Epithelial cell of proximal tubule (primary cell): ENCODE data around the gene CNBP. TPM values are rescaled to one million over a fixed set of nuclear protein-coding genes. Genes with fewer than 3 reads are reported as not detected.
"Not testable (repeated sequence)": the region's sequence is repeated elsewhere in the genome, so short reads cannot be mapped to it uniquely, and the experiment has no call there.

Experiments
- DNase-seq: peaks from one replicate; pipeline ENCODE4 v3.0.0-alpha.2; 2011; ENCODE audit warnings: low read depth
- H3K4me3 ChIP-seq: 2 replicates; pipeline ENCODE4 v1.5.1; 2011; ENCODE audit warnings: low read depth, mild to moderate bottlenecking, low read length
- total RNA-seq: library from RNA; depleted of rRNA; stranded (reverse); fragments of >200 nt; gene quantifications from 2 replicates; pipeline ENCODE4 v1.2.3, GENCODE V29; 2015
- TF ChIP-seq, protein P1 (sequence below): conservative IDR thresholded peaks from 2 replicates; pipeline ENCODE4 v1.5.1; 2012; ENCODE audit warnings: low read depth, mild to moderate bottlenecking, low read length

Gene CNBP
- total RNA-seq, 1 donor from 2014 or later: 292 TPM

- TF ChIP-seq, protein P1, sequence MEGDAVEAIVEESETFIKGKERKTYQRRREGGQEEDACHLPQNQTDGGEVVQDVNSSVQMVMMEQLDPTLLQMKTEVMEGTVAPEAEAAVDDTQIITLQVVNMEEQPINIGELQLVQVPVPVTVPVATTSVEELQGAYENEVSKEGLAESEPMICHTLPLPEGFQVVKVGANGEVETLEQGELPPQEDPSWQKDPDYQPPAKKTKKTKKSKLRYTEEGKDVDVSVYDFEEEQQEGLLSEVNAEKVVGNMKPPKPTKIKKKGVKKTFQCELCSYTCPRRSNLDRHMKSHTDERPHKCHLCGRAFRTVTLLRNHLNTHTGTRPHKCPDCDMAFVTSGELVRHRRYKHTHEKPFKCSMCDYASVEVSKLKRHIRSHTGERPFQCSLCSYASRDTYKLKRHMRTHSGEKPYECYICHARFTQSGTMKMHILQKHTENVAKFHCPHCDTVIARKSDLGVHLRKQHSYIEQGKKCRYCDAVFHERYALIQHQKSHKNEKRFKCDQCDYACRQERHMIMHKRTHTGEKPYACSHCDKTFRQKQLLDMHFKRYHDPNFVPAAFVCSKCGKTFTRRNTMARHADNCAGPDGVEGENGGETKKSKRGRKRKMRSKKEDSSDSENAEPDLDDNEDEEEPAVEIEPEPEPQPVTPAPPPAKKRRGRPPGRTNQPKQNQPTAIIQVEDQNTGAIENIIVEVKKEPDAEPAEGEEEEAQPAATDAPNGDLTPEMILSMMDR: no peak
- H3K4me3 ChIP-seq: no peak overlapping the region
- DNase-seq: no peak
These were observed 43.8 kb downstream of the CNBP start for GRCh38 chr3:129139911-129140310.

GRCh38 chr3:129136275-129136674 lies 47.4 kb downstream of the CNBP start:
- not testable (repeated sequence) for DNase-seq, H3K4me3 ChIP-seq

DNA sequence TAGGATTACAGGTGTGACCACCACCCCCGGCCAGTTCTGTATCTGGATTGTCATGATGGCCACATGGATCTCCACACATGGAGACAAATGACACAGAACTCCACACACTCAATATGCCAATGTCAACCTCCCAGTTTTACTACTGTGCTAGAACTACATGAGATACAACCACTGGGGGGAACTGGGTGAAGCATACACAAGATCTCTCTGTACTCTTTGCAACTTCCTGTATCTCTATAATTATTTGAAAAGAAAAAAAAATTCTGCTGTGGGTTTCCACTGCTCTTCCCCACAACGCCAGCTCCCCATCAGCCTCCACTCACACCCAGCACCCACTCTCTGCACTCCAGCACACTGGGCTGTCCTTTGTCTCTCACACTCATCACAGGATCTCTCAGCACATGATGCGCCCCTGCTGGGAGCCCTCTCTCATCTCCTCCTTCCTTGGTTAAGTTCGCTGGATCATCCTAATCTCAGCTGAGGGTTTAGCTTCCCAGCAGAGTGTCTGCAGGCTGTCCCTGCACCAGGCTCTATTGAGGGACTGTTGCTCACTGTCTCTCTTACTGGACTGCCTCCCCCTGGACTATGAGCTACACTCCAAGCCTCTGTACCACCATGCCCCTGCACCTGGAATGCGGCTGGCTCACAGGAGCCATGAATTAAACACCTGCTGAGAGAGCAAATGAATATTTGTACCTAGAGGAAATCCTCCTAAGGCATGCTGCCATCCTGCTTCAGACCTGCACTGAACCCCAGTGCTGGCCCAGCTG lies 51.4 kb downstream of the CNBP start:
- no peak overlapping the region for H3K4me3 ChIP-seq
- DNase-seq: no peak
- TF ChIP-seq, protein P1: no peak

DNA sequence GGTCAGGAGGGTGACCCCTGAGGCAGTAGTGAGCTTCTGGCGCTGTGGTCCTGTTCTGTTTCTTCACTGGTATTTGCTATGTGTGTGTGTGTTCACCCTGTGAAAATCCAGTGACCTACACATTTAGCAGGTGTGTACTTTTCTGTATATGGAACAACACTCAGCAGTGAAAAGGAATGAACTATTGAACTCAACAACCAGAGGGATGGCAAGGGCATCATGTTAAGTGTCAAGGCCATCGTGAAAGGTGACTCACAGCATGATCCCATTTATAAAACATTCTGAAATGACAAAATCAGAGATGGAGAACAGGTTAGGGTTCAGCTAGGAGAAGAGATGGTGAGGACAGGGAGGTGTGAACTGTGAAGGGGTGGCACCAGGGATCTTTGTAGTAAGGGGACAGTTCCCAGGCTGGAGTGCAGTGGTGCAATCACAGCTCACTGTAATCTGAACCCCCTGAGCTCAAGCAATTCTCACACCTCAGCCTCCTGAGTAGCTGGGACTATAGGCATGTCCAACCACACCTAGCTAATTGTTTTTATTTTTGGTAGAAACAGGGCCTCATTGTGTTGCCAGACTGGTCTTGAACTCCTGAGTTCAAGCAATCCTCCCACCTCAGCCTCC lies 52.1 kb downstream of the CNBP start:
- H3K4me3 ChIP-seq: no peak overlapping the region
- DNase-seq: no peak
- TF ChIP-seq, protein P1: no peak

GRCh38 chr3:129130291-129130813 lies 53.3 kb downstream of the CNBP start:
- TF ChIP-seq, protein P1: no peak
- H3K4me3 ChIP-seq: no peak overlapping the region
- no peak for DNase-seq

DNA sequence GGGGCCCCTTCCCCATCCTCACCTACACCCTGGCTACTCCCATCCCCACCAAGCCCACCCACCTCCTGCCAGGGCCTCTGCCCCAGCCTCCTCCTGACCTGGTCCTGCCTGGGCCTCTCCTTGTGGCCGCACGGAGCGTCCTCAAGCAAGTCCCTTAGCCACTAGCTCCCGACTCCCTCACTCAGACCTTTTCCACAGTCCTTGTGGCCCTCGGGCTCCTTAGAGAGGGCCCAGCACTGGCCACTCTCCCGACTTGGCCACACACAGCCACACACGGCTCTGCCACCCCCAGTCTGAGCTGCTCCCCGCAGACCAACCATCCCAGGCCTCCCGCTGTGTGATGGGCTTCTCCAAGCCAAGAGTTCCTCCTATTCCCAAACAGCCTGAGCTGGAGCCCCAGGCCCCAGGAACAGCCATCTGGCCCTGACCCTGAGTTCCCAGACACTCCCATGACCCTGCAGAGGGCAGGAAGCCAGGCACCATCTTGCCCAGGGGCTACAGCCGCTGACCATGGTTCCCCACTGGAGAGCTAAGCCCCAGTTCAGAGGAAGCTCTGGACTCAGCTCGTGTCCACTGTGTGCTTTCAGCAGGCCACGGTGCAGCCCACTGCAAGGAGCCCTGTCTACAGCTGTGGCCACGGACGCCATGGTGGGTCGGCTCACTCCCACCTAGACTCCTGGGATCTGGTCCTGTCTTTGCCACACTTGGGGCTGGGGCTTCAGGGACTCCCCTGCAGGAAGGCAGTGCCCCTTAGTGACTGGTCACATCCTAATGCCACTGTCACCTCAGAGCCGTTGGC lies 55.1 kb downstream of the CNBP start:
- TF ChIP-seq, protein P1: no peak
- no peak for DNase-seq
- H3K4me3 ChIP-seq: no peak overlapping the region

DNA sequence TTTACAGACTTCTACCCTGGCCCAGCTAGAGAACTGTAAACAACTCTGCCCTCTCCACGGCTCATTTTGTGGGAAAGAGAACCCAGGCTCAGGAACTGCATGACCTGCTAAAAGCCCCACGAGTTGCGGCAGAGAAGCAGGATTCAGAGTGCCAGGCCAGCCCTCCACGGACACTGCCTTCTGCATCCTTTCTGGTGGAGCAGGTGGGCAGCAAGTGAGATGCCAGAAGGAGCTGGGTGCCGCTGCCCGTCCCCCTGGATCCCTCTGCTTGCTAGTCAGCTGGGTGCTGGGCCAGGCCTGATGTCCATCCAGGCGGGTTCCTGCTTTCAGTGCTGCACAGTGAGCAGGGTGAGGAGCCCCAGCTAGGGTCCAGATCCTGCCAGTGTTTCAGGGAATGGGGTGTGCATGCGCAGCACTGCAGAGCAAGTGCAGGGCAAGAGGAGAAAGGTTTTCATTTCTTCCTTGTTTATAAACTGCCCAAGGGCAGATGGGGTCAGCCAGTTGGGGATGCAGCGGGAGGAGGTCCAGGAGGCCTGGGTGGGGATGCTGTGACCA lies 56.9 kb downstream of the CNBP start:
- no peak overlapping the region for H3K4me3 ChIP-seq
- DNase-seq: no peak
- TF ChIP-seq, protein P1: no peak
